ENCODE measurements around the gene SF3B4. TPM values are rescaled to one million over a fixed set of nuclear protein-coding genes. Genes with fewer than 3 reads are reported as not detected.

The SF3B4 gene
- polyA plus RNA-seq, 4 donors: 34.3 to 54.0 (median 42.8) TPM

GRCh38 chr1:149917571-149918144, 9.9 kb downstream of the SF3B4 start, which contains the start of gene SV2A:
SV2A (minus strand) TSS chr1:149917844; CDS start chr1:149913840, 4,004 bp downstream.
- FAIRE-seq (no peak), DNase-seq (peak in 1 of 2 donors; percentile 48)
- H3K9me3 ChIP-seq (ENCODE audit: control insufficient read depth in 2 of 2, insufficient read depth in 1 of 2, low read depth in 1 of 2, low read length in 1 of 2): no peaks in the 10 kb centered on the region
- H3K27ac ChIP-seq (ENCODE audit: low read depth in 1 of 3, low read length in 2 of 3): no peak within 1 kb of the TSS
- peaks cover 0 to 22% (median 0%) of the 10 kb centered on the region in 3 donors for H3K27me3 ChIP-seq (ENCODE audit: control insufficient read depth in 3 of 3, insufficient read depth in 3 of 3, low read length in 3 of 3)
- WGBS, 3 donors: 0 to 12% (median 2%) methylated on average over 20 to 24 of the region's 24 CpGs
- peak within 1 kb of the TSS; percentile 32 to 52 (median 49) for H3K4me3 ChIP-seq (ENCODE audit: low read depth in 1 of 3, low read length in 3 of 3)
- peaks cover 0 to 5% (median 0%) of the 10 kb centered on the region in 3 donors for H3K4me1 ChIP-seq (ENCODE audit: control insufficient read depth in 3 of 3, insufficient read depth in 2 of 3, low read depth in 1 of 3, low read length in 2 of 3)
- peaks cover under 1 to 4% (median 3%) of the 10 kb centered on the region in 3 donors for H3K36me3 ChIP-seq (ENCODE audit: control insufficient read depth in 3 of 3, insufficient read depth in 2 of 3, low read depth in 1 of 3, low read length in 3 of 3)

- Histone ChIP-seq H3K36me3 (ENCODE audit: control insufficient read depth in 3 of 3, insufficient read depth in 2 of 3, low read depth in 1 of 3, low read length in 3 of 3) (peaks cover 0 to 3% (median 0%) of the 10 kb centered on the region in 3 donors), H3K27ac (ENCODE audit: low read depth in 1 of 3, low read length in 2 of 3) (no peak overlapping the region), H3K27me3 (ENCODE audit: control insufficient read depth in 3 of 3, insufficient read depth in 3 of 3, low read length in 3 of 3) (peaks cover 0 to 22% (median 0%) of the 10 kb centered on the region in 3 donors), H3K4me1 (ENCODE audit: control insufficient read depth in 3 of 3, insufficient read depth in 2 of 3, low read depth in 1 of 3, low read length in 2 of 3) (peaks cover 0 to 5% (median 0%) of the 10 kb centered on the region in 3 donors), H3K4me3 (ENCODE audit: low read depth in 1 of 3, low read length in 3 of 3) (peak overlapping the region in 1 of 3 donors; percentile 52), H3K9me3 (ENCODE audit: control insufficient read depth in 2 of 2, insufficient read depth in 1 of 2, low read depth in 1 of 2, low read length in 1 of 2) (no peaks in the 10 kb centered on the region)
- FAIRE-seq: no peak
- no peak for DNase-seq
- WGBS, 3 donors: 18 to 37% (median 27%) methylated on average over 9 to 10 of the region's 10 CpGs
Measured at GRCh38 chr1:149916898-149917252, 10.7 kb downstream of the SF3B4 start.

GRCh38 chr1:149916193-149916897, 11.3 kb downstream of the SF3B4 start:
- H3K4me1 ChIP-seq (ENCODE audit: control insufficient read depth in 3 of 3, insufficient read depth in 2 of 3, low read depth in 1 of 3, low read length in 2 of 3): peaks cover 0 to 5% (median 0%) of the 10 kb centered on the region in 3 donors
- peak overlapping the region in 1 of 3 donors; percentile 52 for H3K4me3 ChIP-seq (ENCODE audit: low read depth in 1 of 3, low read length in 3 of 3)
- H3K36me3 ChIP-seq (ENCODE audit: control insufficient read depth in 3 of 3, insufficient read depth in 2 of 3, low read depth in 1 of 3, low read length in 3 of 3): peaks cover 0 to 3% (median 0%) of the 10 kb centered on the region in 3 donors
- DNase-seq (no peak), FAIRE-seq (no peak)
- H3K27ac ChIP-seq (ENCODE audit: low read depth in 1 of 3, low read length in 2 of 3): no peak overlapping the region
- peaks cover 0 to 22% (median 0%) of the 10 kb centered on the region in 3 donors for H3K27me3 ChIP-seq (ENCODE audit: control insufficient read depth in 3 of 3, insufficient read depth in 3 of 3, low read length in 3 of 3)
- H3K9me3 ChIP-seq (ENCODE audit: control insufficient read depth in 2 of 2, insufficient read depth in 1 of 2, low read depth in 1 of 2, low read length in 1 of 2): no peaks in the 10 kb centered on the region
- WGBS, 3 donors: 24 to 35% (median 29%) methylated on average over 9 of the region's 9 CpGs

GRCh38 chr1:149915429-149916192, 12.0 kb downstream of the SF3B4 start:
- H3K36me3 ChIP-seq (ENCODE audit: control insufficient read depth in 3 of 3, insufficient read depth in 2 of 3, low read depth in 1 of 3, low read length in 3 of 3): peaks cover 0 to 3% (median 0%) of the 10 kb centered on the region in 3 donors
- H3K27me3 ChIP-seq (ENCODE audit: control insufficient read depth in 3 of 3, insufficient read depth in 3 of 3, low read length in 3 of 3): peaks cover 0 to 22% (median 0%) of the 10 kb centered on the region in 3 donors
- H3K4me3 ChIP-seq (ENCODE audit: low read depth in 1 of 3, low read length in 3 of 3): no peak overlapping the region
- H3K9me3 ChIP-seq (ENCODE audit: control insufficient read depth in 2 of 2, insufficient read depth in 1 of 2, low read depth in 1 of 2, low read length in 1 of 2): no peaks in the 10 kb centered on the region
- no peak overlapping the region for H3K27ac ChIP-seq (ENCODE audit: low read depth in 1 of 3, low read length in 2 of 3)
- peaks cover 0 to 5% (median 0%) of the 10 kb centered on the region in 3 donors for H3K4me1 ChIP-seq (ENCODE audit: control insufficient read depth in 3 of 3, insufficient read depth in 2 of 3, low read depth in 1 of 3, low read length in 2 of 3)
- DNase-seq (no peak), FAIRE-seq (no peak)
- WGBS, 3 donors: 83 to 90% (median 88%) methylated on average over 11 of the region's 11 CpGs

- Histone ChIP-seq H3K4me1 (ENCODE audit: control insufficient read depth in 3 of 3, insufficient read depth in 2 of 3, low read depth in 1 of 3, low read length in 2 of 3) (peaks cover 0 to 5% (median 0%) of the 10 kb centered on the region in 3 donors), H3K9me3 (ENCODE audit: control insufficient read depth in 2 of 2, insufficient read depth in 1 of 2, low read depth in 1 of 2, low read length in 1 of 2) (no peaks in the 10 kb centered on the region), H3K27me3 (ENCODE audit: control insufficient read depth in 3 of 3, insufficient read depth in 3 of 3, low read length in 3 of 3) (peaks cover 0 to 22% (median 0%) of the 10 kb centered on the region in 3 donors), H3K36me3 (ENCODE audit: control insufficient read depth in 3 of 3, insufficient read depth in 2 of 3, low read depth in 1 of 3, low read length in 3 of 3) (peaks cover 0 to 6% (median 0%) of the 10 kb centered on the region in 3 donors), H3K27ac (ENCODE audit: low read depth in 1 of 3, low read length in 2 of 3) (no peak overlapping the region), H3K4me3 (ENCODE audit: low read depth in 1 of 3, low read length in 3 of 3) (no peak overlapping the region)
- DNase-seq (no peak), FAIRE-seq (no peak)
- 72 to 86% (median 86%) methylated on average over 1 of the region's 1 CpG for WGBS, 3 donors
Measured at GRCh38 chr1:149914545-149914944, 13.1 kb downstream of the SF3B4 start.

GRCh38 chr1:149906570-149907075, 21.0 kb downstream of the SF3B4 start:
- Histone ChIP-seq H3K4me3 (ENCODE audit: low read depth in 1 of 3, low read length in 3 of 3) (no peak overlapping the region), H3K9me3 (ENCODE audit: control insufficient read depth in 2 of 2, insufficient read depth in 1 of 2, low read depth in 1 of 2, low read length in 1 of 2) (no peaks in the 10 kb centered on the region), H3K27ac (ENCODE audit: low read depth in 1 of 3, low read length in 2 of 3) (peak overlapping the region in 1 of 3 donors; percentile 33), H3K36me3 (ENCODE audit: control insufficient read depth in 3 of 3, insufficient read depth in 2 of 3, low read depth in 1 of 3, low read length in 3 of 3) (peaks cover 0 to 17% (median 0%) of the 10 kb centered on the region in 3 donors), H3K27me3 (ENCODE audit: control insufficient read depth in 3 of 3, insufficient read depth in 3 of 3, low read length in 3 of 3) (no peaks in the 10 kb centered on the region), H3K4me1 (ENCODE audit: control insufficient read depth in 3 of 3, insufficient read depth in 2 of 3, low read depth in 1 of 3, low read length in 2 of 3) (peaks cover 0 to 13% (median 0%) of the 10 kb centered on the region in 3 donors)
- WGBS, 3 donors: 22 to 65% (median 43%) methylated on average over 10 of the region's 10 CpGs
- peak; percentile 57 to 67 for DNase-seq
- no peak for FAIRE-seq

GRCh38 chr1:149903836-149904491, 23.6 kb downstream of the SF3B4 start:
- H3K27ac ChIP-seq (ENCODE audit: low read depth in 1 of 3, low read length in 2 of 3): no peak overlapping the region
- no peaks in the 10 kb centered on the region for H3K27me3 ChIP-seq (ENCODE audit: control insufficient read depth in 3 of 3, insufficient read depth in 3 of 3, low read length in 3 of 3)
- 81 to 91% (median 83%) methylated on average over 5 of the region's 5 CpGs for WGBS, 3 donors
- DNase-seq: no peak
- FAIRE-seq: no peak
- H3K4me3 ChIP-seq (ENCODE audit: low read depth in 1 of 3, low read length in 3 of 3): no peak overlapping the region
- peaks cover 3 to 24% (median 6%) of the 10 kb centered on the region in 3 donors for H3K4me1 ChIP-seq (ENCODE audit: control insufficient read depth in 3 of 3, insufficient read depth in 2 of 3, low read depth in 1 of 3, low read length in 2 of 3)
- peaks cover 0 to 13% (median 0%) of the 10 kb centered on the region in 3 donors for H3K36me3 ChIP-seq (ENCODE audit: control insufficient read depth in 3 of 3, insufficient read depth in 2 of 3, low read depth in 1 of 3, low read length in 3 of 3)
- no peaks in the 10 kb centered on the region for H3K9me3 ChIP-seq (ENCODE audit: control insufficient read depth in 2 of 2, insufficient read depth in 1 of 2, low read depth in 1 of 2, low read length in 1 of 2)

Measured in small intestine (tissue), 7 donors.